HEK293T (cell line): ENCODE data around the gene IRF2BP2.

Source experiments
- ARNT ChIP-seq: fragments of 450-650 bp; IDR thresholded peaks from 2 replicates; pipeline ENCODE4 v1.6.1; 2017; ENCODE audit warnings: mild to moderate bottlenecking
- BHLHE40 ChIP-seq: fragments of 450-650 bp; IDR thresholded peaks from 2 replicates; pipeline ENCODE4 v1.6.1; 2016; ENCODE audit warnings: mild to moderate bottlenecking, moderate library complexity, borderline replicate concordance
- ELF4 ChIP-seq: fragments of 450-650 bp; IDR thresholded peaks from 2 replicates; pipeline ENCODE4 v1.6.1; 2017; ENCODE audit warnings: antibody characterized with exemption
- FOXA1 ChIP-seq: fragments of 450-650 bp; IDR thresholded peaks from 2 replicates; pipeline ENCODE4 v1.6.1; 2016; ENCODE audit warnings: mild to moderate bottlenecking
- FOXM1 ChIP-seq: fragments of 450-650 bp; IDR thresholded peaks from 2 replicates; pipeline ENCODE4 v1.6.1; 2017; ENCODE audit warnings: mild to moderate bottlenecking, borderline replicate concordance
- HDGF ChIP-seq: fragments of 450-650 bp; IDR thresholded peaks from 2 replicates; pipeline ENCODE4 v1.6.1; 2017; ENCODE audit warnings: antibody characterized with exemption, borderline replicate concordance
- L3MBTL2 ChIP-seq: fragments of 450-650 bp; conservative IDR thresholded peaks from 2 replicates; pipeline ENCODE4 v1.6.1; 2016; ENCODE audit warnings: mild to moderate bottlenecking
- LEF1 ChIP-seq: fragments of 450-650 bp; IDR thresholded peaks from 2 replicates; pipeline ENCODE4 v1.6.1; 2017; ENCODE audit warnings: mild to moderate bottlenecking, borderline replicate concordance
- SP1 ChIP-seq: fragments of 450-650 bp; IDR thresholded peaks from 2 replicates; pipeline ENCODE4 v1.6.1; 2017
- SUZ12 ChIP-seq: fragments of 450-650 bp; IDR thresholded peaks from 2 replicates; pipeline ENCODE4 v1.6.1; 2016; ENCODE audit warnings: mild to moderate bottlenecking
- TARDBP ChIP-seq: fragments of 450-650 bp; IDR thresholded peaks from 2 replicates; pipeline ENCODE4 v1.6.1; 2016
- ZNF384 ChIP-seq: fragments of 450-650 bp; IDR thresholded peaks from 2 replicates; pipeline ENCODE4 v1.6.1; 2016
- TF ChIP-seq, protein P1 (sequence below): fragments of 450-650 bp; IDR thresholded peaks from 2 replicates; pipeline ENCODE4 v1.6.1; 2016

GRCh38 chr1:234604495-234605398, 5.2 kb downstream of the IRF2BP2 start:
- TF ChIP-seq HDGF (no peak), ZNF384 (no peak), SP1 (no peak), SUZ12 (no peak), BHLHE40 (no peak), ELF4 (no peak), L3MBTL2 (no peak), FOXA1 (no peak), TARDBP (no peak), FOXM1 (no peak), ARNT (no peak), LEF1 (no peak)
- TF ChIP-seq, protein P1, sequence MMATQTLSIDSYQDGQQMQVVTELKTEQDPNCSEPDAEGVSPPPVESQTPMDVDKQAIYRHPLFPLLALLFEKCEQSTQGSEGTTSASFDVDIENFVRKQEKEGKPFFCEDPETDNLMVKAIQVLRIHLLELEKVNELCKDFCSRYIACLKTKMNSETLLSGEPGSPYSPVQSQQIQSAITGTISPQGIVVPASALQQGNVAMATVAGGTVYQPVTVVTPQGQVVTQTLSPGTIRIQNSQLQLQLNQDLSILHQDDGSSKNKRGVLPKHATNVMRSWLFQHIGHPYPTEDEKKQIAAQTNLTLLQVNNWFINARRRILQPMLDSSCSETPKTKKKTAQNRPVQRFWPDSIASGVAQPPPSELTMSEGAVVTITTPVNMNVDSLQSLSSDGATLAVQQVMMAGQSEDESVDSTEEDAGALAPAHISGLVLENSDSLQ, result no peak
